ENCODE results near the gene ZFAND2A. TPM values are rescaled to one million over a fixed set of nuclear protein-coding genes. Genes with fewer than 3 reads are reported as not detected.

Gene ZFAND2A
- total and polyA plus RNA-seq, 2 of the 8 experiments (the other 6 are each of a cell fraction or from before 2014, with no cell fraction given), result 16.6 to 20.3 TPM

- TF ChIP-seq, protein P1, sequence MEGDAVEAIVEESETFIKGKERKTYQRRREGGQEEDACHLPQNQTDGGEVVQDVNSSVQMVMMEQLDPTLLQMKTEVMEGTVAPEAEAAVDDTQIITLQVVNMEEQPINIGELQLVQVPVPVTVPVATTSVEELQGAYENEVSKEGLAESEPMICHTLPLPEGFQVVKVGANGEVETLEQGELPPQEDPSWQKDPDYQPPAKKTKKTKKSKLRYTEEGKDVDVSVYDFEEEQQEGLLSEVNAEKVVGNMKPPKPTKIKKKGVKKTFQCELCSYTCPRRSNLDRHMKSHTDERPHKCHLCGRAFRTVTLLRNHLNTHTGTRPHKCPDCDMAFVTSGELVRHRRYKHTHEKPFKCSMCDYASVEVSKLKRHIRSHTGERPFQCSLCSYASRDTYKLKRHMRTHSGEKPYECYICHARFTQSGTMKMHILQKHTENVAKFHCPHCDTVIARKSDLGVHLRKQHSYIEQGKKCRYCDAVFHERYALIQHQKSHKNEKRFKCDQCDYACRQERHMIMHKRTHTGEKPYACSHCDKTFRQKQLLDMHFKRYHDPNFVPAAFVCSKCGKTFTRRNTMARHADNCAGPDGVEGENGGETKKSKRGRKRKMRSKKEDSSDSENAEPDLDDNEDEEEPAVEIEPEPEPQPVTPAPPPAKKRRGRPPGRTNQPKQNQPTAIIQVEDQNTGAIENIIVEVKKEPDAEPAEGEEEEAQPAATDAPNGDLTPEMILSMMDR (IDR thresholded peaks at IDR 0.05; ENCODE audit: control extremely low read depth in 1 of 3, insufficient read depth in 1 of 3, low read depth in 1 of 3, low read length in 3 of 3), result peak in 2 of 3 experiments; percentile 88 to 94; a peak in 3 of 4 replicates
- TF ChIP-seq HDAC2 (IDR thresholded peaks at IDR 0.05; ENCODE audit: borderline replicate concordance in 1 of 2, low read depth in 2 of 2, low read length in 2 of 2) (peak in 1 of 2 experiments; percentile 55; a peak in 1 of 4 replicates), YY1 (IDR thresholded peaks at IDR 0.05; ENCODE audit: low read depth, low read length) (peak; percentile 95), POLR2A (IDR thresholded peaks at IDR 0.05; ENCODE audit: control extremely low read depth in 1 of 2, low read depth in 2 of 2, low read length in 2 of 2) (peak in 1 of 2 experiments; percentile 41; a peak in 1 of 3 replicates), TCF12 (IDR thresholded peaks at IDR 0.05; ENCODE audit: low read depth, low read length) (0 out of 2 replicates have a peak, but pooled peaks have one; percentile 11), SP4 (IDR thresholded peaks at IDR 0.05; ENCODE audit: low read length) (0 out of 2 replicates have a peak, but pooled peaks have one; percentile 62), RFX5 (IDR thresholded peaks at IDR 0.05; ENCODE audit: borderline replicate concordance, low read depth, low read length) (no peak), ATF2 (IDR thresholded peaks at IDR 0.05; ENCODE audit: low read length) (no peak), NANOG (IDR thresholded peaks at IDR 0.05; ENCODE audit: insufficient read depth, low read depth, low read length, poor library complexity, severe bottlenecking) (no peak), TBP (IDR thresholded peaks at IDR 0.05; ENCODE audit: low read depth, low read length) (no peak), RAD21 (IDR thresholded peaks at IDR 0.05 in 1 of 2, conservative IDR thresholded peaks at IDR 0.05 in 1 of 2; ENCODE audit: low read depth in 2 of 2, low read length in 2 of 2) (peak in 1 of 2 experiments; percentile 51; a peak in 3 of 4 replicates)
- TF ChIP-seq, protein P2, sequence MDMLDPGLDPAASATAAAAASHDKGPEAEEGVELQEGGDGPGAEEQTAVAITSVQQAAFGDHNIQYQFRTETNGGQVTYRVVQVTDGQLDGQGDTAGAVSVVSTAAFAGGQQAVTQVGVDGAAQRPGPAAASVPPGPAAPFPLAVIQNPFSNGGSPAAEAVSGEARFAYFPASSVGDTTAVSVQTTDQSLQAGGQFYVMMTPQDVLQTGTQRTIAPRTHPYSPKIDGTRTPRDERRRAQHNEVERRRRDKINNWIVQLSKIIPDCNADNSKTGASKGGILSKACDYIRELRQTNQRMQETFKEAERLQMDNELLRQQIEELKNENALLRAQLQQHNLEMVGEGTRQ (IDR thresholded peaks at IDR 0.05; ENCODE audit: low read length), result no peak
- TF ChIP-seq, protein P3, sequence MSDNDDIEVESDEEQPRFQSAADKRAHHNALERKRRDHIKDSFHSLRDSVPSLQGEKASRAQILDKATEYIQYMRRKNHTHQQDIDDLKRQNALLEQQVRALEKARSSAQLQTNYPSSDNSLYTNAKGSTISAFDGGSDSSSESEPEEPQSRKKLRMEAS (IDR thresholded peaks at IDR 0.05), result peak; percentile 19; the same call in 1 of the 2 replicates
Measured at GRCh38 chr7:1169409-1170368, 9.7 kb upstream of the ZFAND2A start (continued).
